ENCODE data around the gene SOX1.

The SOX1 gene

GRCh38 chr13:112110479-112110878, 43.5 kb downstream of the SOX1 start:
- Histone ChIP-seq H2AFZ (no peak overlapping the region), H3K4me2 (ENCODE audit: low read length) (no peak overlapping the region), H3K27me3 (ENCODE audit: control insufficient read depth, insufficient read depth, low read length) (no peaks in the 10 kb centered on the region), H3K36me3 (ENCODE audit: control insufficient read depth, insufficient read depth, low read length) (no peaks in the 10 kb centered on the region), H3K4me3 (ENCODE audit: low read depth, low read length) (no peak overlapping the region), H3K79me2 (no peaks in the 10 kb centered on the region), H3K4me1 (no peaks in the 10 kb centered on the region), H3K27ac (no peak overlapping the region), H3K9ac (no peak overlapping the region), H3K9me3 (ENCODE audit: control insufficient read depth, low read length) (no peaks in the 10 kb centered on the region)
- TF ChIP-seq CTCF (IDR thresholded peaks at IDR 0.05): no peak

GRCh38 chr13:112111239-112111857, 44.4 kb downstream of the SOX1 start:
- H3K27me3 ChIP-seq (ENCODE audit: control insufficient read depth, insufficient read depth, low read length): no peaks in the 10 kb centered on the region

GRCh38 chr13:112112534-112113276, 45.8 kb downstream of the SOX1 start:
- no peak overlapping the region for H3K4me2 ChIP-seq (ENCODE audit: low read length)
- H3K9ac ChIP-seq: no peak overlapping the region
- H3K79me2 ChIP-seq: no peaks in the 10 kb centered on the region
- no peak for TF ChIP-seq CTCF (IDR thresholded peaks at IDR 0.05)
- H2AFZ ChIP-seq: no peak overlapping the region
- no peak overlapping the region for H3K27ac ChIP-seq
- no peaks in the 10 kb centered on the region for H3K4me1 ChIP-seq
- no peaks in the 10 kb centered on the region for H3K36me3 ChIP-seq (ENCODE audit: control insufficient read depth, insufficient read depth, low read length)
- H3K27me3 ChIP-seq (ENCODE audit: control insufficient read depth, insufficient read depth, low read length): no peaks in the 10 kb centered on the region
- no peaks in the 10 kb centered on the region for H3K9me3 ChIP-seq (ENCODE audit: control insufficient read depth, low read length)
- H3K4me3 ChIP-seq (ENCODE audit: low read depth, low read length): no peak overlapping the region

More at GRCh38 chr13:112111239-112111857, 44.4 kb downstream of the SOX1 start:
- Histone ChIP-seq H2AFZ (no peak overlapping the region), H3K9ac (no peak overlapping the region), H3K27ac (no peak overlapping the region), H3K4me2 (ENCODE audit: low read length) (no peak overlapping the region), H3K9me3 (ENCODE audit: control insufficient read depth, low read length) (no peaks in the 10 kb centered on the region), H3K36me3 (ENCODE audit: control insufficient read depth, insufficient read depth, low read length) (no peaks in the 10 kb centered on the region), H3K79me2 (no peaks in the 10 kb centered on the region), H3K4me1 (no peaks in the 10 kb centered on the region), H3K4me3 (ENCODE audit: low read depth, low read length) (no peak overlapping the region)
- TF ChIP-seq CTCF (IDR thresholded peaks at IDR 0.05): no peak

GRCh38 chr13:112113348-112113747, 46.4 kb downstream of the SOX1 start:
- no peak overlapping the region for H3K27ac ChIP-seq
- TF ChIP-seq CTCF (IDR thresholded peaks at IDR 0.05): no peak
- no peak overlapping the region for H3K4me2 ChIP-seq (ENCODE audit: low read length)
- no peak overlapping the region for H3K4me3 ChIP-seq (ENCODE audit: low read depth, low read length)
- H2AFZ ChIP-seq: no peak overlapping the region
- no peaks in the 10 kb centered on the region for H3K9me3 ChIP-seq (ENCODE audit: control insufficient read depth, low read length)
- no peaks in the 10 kb centered on the region for H3K27me3 ChIP-seq (ENCODE audit: control insufficient read depth, insufficient read depth, low read length)
- no peaks in the 10 kb centered on the region for H3K79me2 ChIP-seq
- H3K36me3 ChIP-seq (ENCODE audit: control insufficient read depth, insufficient read depth, low read length): no peaks in the 10 kb centered on the region
- no peaks in the 10 kb centered on the region for H3K4me1 ChIP-seq
- H3K9ac ChIP-seq: no peak overlapping the region

All from parathyroid adenoma (tissue), 2 donors.